NB4 (cell line): ENCODE data around the gene SIRT1.

Experiments
- DNase-seq: peaks from one replicate; pipeline ENCODE4 v3.0.0; 2010; ENCODE audit warnings: low read depth
- H3K4me3 ChIP-seq: one replicate; pipeline ENCODE4 v1.5.1; 2011; ENCODE audit warnings: mild to moderate bottlenecking, low read depth, low read length, moderate library complexity
- MYC ChIP-seq: IDR thresholded peaks from 2 replicates; pipeline ENCODE4 v1.6.1; 2011; ENCODE audit warnings: low read depth, low read length
- POLR2A ChIP-seq: IDR thresholded peaks from 2 replicates; pipeline ENCODE4 v1.6.1; 2011; ENCODE audit warnings: mild to moderate bottlenecking; ENCODE audit not compliant: insufficient read length; ENCODE audit errors: extremely low read depth
- TF ChIP-seq, protein P1 (sequence below): IDR thresholded peaks from one replicate; pipeline ENCODE4 v1.5.1; 2012; ENCODE audit warnings: low read depth, low read length
- TF ChIP-seq, protein P2 (sequence below): IDR thresholded peaks from 2 replicates; pipeline ENCODE4 v1.6.1; 2011; ENCODE audit warnings: low read depth, low read length

Gene SIRT1

GRCh38 chr10:67934336-67934735 is 49.9 kb downstream of the SIRT1 start:
- no peak overlapping the region for H3K4me3 ChIP-seq
- TF ChIP-seq POLR2A (no peak), MYC (no peak)
- TF ChIP-seq, protein P1, sequence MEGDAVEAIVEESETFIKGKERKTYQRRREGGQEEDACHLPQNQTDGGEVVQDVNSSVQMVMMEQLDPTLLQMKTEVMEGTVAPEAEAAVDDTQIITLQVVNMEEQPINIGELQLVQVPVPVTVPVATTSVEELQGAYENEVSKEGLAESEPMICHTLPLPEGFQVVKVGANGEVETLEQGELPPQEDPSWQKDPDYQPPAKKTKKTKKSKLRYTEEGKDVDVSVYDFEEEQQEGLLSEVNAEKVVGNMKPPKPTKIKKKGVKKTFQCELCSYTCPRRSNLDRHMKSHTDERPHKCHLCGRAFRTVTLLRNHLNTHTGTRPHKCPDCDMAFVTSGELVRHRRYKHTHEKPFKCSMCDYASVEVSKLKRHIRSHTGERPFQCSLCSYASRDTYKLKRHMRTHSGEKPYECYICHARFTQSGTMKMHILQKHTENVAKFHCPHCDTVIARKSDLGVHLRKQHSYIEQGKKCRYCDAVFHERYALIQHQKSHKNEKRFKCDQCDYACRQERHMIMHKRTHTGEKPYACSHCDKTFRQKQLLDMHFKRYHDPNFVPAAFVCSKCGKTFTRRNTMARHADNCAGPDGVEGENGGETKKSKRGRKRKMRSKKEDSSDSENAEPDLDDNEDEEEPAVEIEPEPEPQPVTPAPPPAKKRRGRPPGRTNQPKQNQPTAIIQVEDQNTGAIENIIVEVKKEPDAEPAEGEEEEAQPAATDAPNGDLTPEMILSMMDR, result no peak
- TF ChIP-seq, protein P2, sequence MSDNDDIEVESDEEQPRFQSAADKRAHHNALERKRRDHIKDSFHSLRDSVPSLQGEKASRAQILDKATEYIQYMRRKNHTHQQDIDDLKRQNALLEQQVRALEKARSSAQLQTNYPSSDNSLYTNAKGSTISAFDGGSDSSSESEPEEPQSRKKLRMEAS, result no peak
- no peak for DNase-seq

GRCh38 chr10:67935223-67935622 is 50.8 kb downstream of the SIRT1 start:
- no peak for DNase-seq
- TF ChIP-seq, protein P1, result no peak
- TF ChIP-seq, protein P2, result no peak
- TF ChIP-seq MYC (no peak), POLR2A (no peak)
- H3K4me3 ChIP-seq, result no peak overlapping the region

DNA sequence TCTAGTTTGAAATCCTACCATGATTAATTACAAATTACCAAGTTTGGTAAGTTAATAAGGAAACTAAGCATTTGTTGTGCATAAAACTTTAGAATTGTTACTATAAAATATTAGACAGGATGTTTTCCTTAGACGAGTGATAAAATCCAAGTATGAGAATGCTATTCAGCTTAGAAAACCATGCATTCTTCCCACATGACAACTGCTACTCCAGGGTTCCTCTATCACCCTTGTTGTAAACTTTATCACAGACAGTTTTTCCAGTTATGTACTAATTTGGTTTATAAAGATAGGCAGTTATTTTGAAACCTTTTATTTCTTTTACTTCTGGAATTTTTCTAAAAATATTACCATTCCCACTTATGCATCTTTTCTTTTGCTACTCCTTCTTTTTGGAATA is 52.0 kb downstream of the SIRT1 start:
- TF ChIP-seq POLR2A, result no peak
- TF ChIP-seq, protein P2, result no peak
- TF ChIP-seq, protein P1, result no peak
- no peak for TF ChIP-seq MYC
- H3K4me3 ChIP-seq, result no peak overlapping the region
- no peak for DNase-seq

DNA sequence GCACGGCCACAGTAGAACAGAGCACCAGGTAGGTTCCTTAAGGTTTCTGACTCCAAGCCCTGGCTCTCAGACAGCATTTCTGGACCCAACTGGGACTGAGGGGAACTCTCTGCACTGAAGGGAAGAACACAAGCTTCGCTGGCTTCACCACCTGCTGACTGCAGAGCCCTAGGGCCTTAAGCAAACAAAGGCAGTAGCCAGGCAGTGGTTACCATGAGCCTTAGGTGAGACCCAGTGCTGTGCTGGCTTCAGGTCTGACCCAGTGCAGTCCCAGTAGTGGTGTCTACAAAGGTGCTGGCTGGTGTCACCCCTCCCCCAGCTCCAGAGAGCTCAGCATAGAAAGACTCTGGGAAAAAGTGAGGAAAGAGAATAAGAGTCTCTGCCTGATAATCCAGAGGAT is 59.5 kb downstream of the SIRT1 start:
- no peak overlapping the region for H3K4me3 ChIP-seq
- DNase-seq, result no peak
- TF ChIP-seq MYC (no peak), POLR2A (no peak)
- TF ChIP-seq, protein P2, result no peak
- TF ChIP-seq, protein P1, result no peak

DNA sequence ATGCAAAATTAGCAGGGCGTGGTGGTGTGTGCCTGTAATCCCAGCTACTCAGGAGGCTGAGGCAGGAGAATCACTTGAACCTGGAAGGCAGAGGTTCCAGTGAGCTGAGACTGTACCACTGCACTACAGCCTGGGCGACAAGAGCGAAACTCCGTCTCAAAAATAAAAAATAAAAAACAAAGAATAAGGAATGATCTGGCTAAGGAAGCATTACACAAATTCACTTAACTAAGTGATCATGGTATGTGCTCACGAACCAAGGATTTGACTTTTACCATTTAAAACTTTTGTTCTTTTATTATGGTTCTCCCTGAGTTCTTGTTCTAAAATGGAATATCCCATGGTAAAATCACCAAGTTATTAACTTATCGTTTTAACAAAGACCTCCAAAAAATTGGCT is 71.2 kb downstream of the SIRT1 start:
- TF ChIP-seq, protein P2, result no peak
- TF ChIP-seq, protein P1, result no peak
- no peak for TF ChIP-seq MYC
- no peak for TF ChIP-seq POLR2A

More for the DNA sequence above, 71.2 kb downstream of the SIRT1 start:
- DNase-seq, result no peak
- no peak overlapping the region for H3K4me3 ChIP-seq
